Aorta (tissue), 5 donors: ENCODE measurements around the gene THRB. TPM values are rescaled to one million over a fixed set of nuclear protein-coding genes. Genes with fewer than 3 reads are reported as not detected.
A peak's percentile ranks its signal among the peaks of the same experiment; 100 is the strongest.

ENCODE experiments used
- ATAC-seq: fragments of 200-7000 bp; cut with Tn5 transposase; one replicate; pipeline ENCODE4 v1.9.1; 2022; ENCODE audit warnings: moderate library complexity; ENCODE audit not compliant: low FRiP score
- DNase-seq, 2 donors: peaks; one replicate each; pipeline ENCODE4 v3.0.0-alpha.2; 2020
- H3K27ac ChIP-seq, 2 donors: one replicate each; pipeline ENCODE4 v1.5.1; 2013; ENCODE audit warnings: low read length in 2 of 2, mild to moderate bottlenecking in 2 of 2, moderate library complexity in 2 of 2, control low read depth in 1 of 2, inconsistent platforms in 1 of 2, low read depth in 1 of 2
- H3K27me3 ChIP-seq, 2 donors: one replicate each; pipeline ENCODE4 v1.6.1; 2013; ENCODE audit warnings: control low read depth in 1 of 2, low read length in 1 of 2, mild to moderate bottlenecking in 1 of 2, moderate library complexity in 1 of 2; ENCODE audit not compliant: insufficient read depth in 2 of 2, control insufficient read depth in 1 of 2
- H3K36me3 ChIP-seq, 2 donors: one replicate each; pipeline ENCODE4 v1.6.1; 2013; ENCODE audit warnings: control low read depth in 1 of 2, low read length in 1 of 2, mild to moderate bottlenecking in 1 of 2; ENCODE audit not compliant: insufficient read depth in 2 of 2, control insufficient read depth in 1 of 2
- H3K4me1 ChIP-seq, 2 donors: one replicate each; pipeline ENCODE4 v1.6.1; 2013; ENCODE audit warnings: low read length in 2 of 2, control low read depth in 1 of 2, mild to moderate bottlenecking in 1 of 2, moderate library complexity in 1 of 2; ENCODE audit not compliant: insufficient read depth in 2 of 2, control insufficient read depth in 1 of 2
- H3K4me3 ChIP-seq, 2 donors: one replicate each; pipeline ENCODE4 v1.5.1; 2013; ENCODE audit warnings: low read length in 2 of 2, control low read depth in 1 of 2, mild to moderate bottlenecking in 1 of 2
- H3K9me3 ChIP-seq: one replicate; pipeline ENCODE4 v1.6.1; 2013; ENCODE audit warnings: mild to moderate bottlenecking, low read length; ENCODE audit not compliant: control insufficient read depth
- WGBS, 2 donors: extraction: QIAGEN DNeasy Blood & Tissue Kit; methylation state at CpG; one replicate each; pipeline ENCODE4 v1.1.7; 2013; 5-methylcytosine and 5-hydroxymethylcytosine counted together
- intact Hi-C, 2 donors: fragments of 100-400 bp; cut with DNase I; formaldehyde crosslinking; loops; one replicate each; pipeline versions ENCODE4 v1.14.2 to v1.15.0; 2022
- polyA plus RNA-seq, 2 donors: library from polyadenylated mRNA; stranded (reverse); fragments of 200-250 nt; gene quantifications; one replicate each; pipeline ENCODE4 v1.2.3, GENCODE V29; 2013
- total RNA-seq, 2 donors: library from RNA; stranded (reverse); fragmentation: NEBNext Ultra II Directional; extraction: Animal tissue kit (Norgen Biotek cat#: 25700); gene quantifications; one replicate each; pipeline ENCODE4 v1.2.1, GENCODE V29; 2021
- donor health status: healthy with polysubstance abuse.
- donor health status: Bipolar disorder and iron deficiency.
- donor health status: DM: no; HTN: no; CAD: no.
- donor health status: DM: no; HTN: no; CAD: no.
- donor health status: DM: yes; HTN: yes; CAD: no.

The THRB gene
- total and polyA plus RNA-seq, 4 donors: 20.2 to 77.9 (median 42.8) TPM

DNA sequence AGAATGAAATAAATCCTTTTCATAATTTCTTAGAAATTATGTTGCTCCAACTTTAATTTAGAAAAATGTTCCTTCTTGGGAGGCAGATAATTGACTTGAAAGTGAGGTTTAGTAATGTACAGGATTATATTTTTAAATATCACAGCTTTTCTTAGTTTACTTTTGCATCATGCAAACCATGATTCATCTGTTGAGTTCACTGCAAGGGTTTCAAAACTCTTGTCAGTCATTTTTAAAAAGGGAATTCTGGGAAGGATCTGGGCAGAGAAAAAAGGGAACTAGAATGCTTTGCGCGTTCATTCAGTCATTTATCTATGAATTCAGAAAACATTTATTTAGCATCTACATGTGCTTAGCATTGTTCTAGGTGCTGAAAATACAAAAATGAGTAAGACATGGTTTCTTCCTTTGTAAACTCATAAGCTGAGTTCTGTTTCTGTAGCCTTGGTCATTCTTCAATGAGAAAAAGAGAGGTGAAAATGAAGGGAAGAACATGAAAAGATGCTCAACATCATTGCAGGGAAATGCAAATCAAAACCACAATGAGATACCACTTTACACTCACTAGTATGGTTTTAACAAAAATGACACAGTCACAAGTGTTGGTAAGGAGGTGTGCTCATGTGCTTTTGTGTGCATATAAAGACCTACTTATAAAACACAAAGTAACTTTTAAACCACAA, 340.5 kb downstream of the THRB start:
- no peaks in the 10 kb centered on the region for H3K27me3 ChIP-seq
- H3K36me3 ChIP-seq: no peaks in the 10 kb centered on the region
- DNase-seq (no peak), ATAC-seq (no peak)
- peaks cover 5% of the 10 kb centered on the region in 2 donors for H3K4me1 ChIP-seq
- intact Hi-C loops: no loop called here
- WGBS, 2 donors: 26 to 31% methylated on average over 2 of the region's 2 CpGs
- no peak overlapping the region for H3K4me3 ChIP-seq
- H3K27ac ChIP-seq: no peak overlapping the region
- H3K9me3 ChIP-seq: no peaks in the 10 kb centered on the region

DNA sequence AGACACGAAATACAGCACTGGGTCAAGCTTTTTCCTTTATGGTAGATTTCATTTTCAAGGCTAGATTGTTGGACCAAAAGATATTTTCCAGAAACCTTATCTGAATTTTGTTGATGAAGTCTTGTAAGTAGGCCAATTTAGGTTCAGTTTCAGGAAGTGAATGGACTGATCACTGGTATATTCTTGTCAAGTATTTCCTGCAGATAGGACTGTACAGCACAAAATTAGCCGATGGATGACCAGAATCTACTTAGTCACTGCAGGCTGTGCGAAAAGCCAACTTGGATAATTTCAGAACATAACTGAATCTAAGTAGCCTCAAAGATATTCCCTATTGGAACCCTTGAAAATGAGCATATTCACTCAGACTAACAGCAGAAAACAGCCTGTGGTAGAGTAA, 343.1 kb downstream of the THRB start:
- WGBS, 2 donors: 3 to 7% methylated on average over 3 of the region's 3 CpGs
- ATAC-seq (no peak), DNase-seq (no peak)
- Histone ChIP-seq H3K27me3 (no peaks in the 10 kb centered on the region), H3K9me3 (no peaks in the 10 kb centered on the region), H3K4me3 (no peak overlapping the region), H3K36me3 (no peaks in the 10 kb centered on the region), H3K27ac (peak overlapping the region in 1 of 2 donors; percentile 17), H3K4me1 (peaks cover 5 to 9% of the 10 kb centered on the region in 2 donors)
- intact Hi-C loops: no loop called here

DNA sequence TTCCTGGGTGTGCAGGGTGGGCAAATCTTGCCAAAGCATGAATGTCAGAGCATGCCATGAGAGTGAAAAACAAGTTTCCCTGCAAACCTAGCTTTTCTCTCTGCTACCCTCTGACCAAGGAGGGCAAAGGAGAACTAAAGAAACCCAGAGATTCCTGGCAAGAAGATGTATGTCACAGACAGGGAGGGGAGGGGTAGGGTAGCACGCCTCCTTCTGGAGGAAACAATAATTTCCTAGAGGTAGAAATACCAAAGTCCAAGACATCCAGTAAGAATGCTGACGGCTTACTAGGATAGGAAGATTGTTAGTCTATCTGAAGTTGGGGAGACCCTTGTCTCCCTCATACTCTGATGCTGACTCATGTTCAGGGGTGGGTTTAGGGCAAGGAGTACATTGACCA, 345.6 kb downstream of the THRB start:
- Histone ChIP-seq H3K27me3 (no peaks in the 10 kb centered on the region), H3K9me3 (no peaks in the 10 kb centered on the region), H3K4me1 (peaks cover 4 to 7% of the 10 kb centered on the region in 2 donors), H3K36me3 (no peaks in the 10 kb centered on the region), H3K27ac (peak overlapping the region; percentile 76 to 87), H3K4me3 (no peak overlapping the region)
- no peak for DNase-seq
- intact Hi-C loops: no loop called here
- 75 to 84% methylated on average over 2 of the region's 2 CpGs for WGBS, 2 donors
- ATAC-seq: no peak

DNA sequence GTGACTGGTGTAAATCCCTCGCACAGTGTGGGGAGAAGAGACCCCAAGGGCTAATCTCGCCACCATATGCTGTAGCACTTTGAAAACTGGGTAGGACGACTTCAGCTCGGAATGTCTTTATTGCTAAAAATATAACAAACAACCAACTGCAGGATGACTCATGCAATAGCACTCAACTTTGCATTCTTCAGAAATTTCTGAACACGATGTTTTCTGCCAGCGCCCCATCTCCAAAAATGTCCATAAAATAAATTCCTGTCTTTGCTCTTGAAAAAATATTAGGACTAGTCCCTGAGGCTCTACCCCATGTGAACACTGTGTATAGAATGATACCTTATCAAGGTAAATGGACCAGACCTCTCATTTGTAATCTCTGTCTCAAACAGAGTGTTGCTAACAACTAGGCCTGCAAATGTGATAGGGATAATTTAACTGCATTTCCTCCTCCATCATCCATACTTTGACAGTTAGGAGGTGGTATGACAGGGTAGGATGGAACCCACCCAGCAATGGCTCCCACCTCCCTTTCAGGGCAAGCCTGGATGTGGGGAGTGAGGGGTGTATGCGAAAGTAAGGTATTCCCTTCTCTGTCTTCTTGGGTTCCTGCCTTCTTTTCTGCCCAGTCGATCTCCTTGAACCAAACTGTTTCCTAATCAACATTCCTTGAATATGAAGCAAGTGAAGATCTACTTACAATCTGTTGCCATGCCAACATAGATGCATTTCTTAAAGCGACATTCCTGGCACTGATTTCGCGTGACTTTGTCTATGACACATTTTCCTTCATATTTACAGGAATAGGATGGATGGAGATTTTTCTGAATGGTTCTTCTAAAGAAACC, 348.4 kb downstream of the THRB start:
- no peak overlapping the region for H3K4me3 ChIP-seq
- intact Hi-C loops: no loop called here

DNA sequence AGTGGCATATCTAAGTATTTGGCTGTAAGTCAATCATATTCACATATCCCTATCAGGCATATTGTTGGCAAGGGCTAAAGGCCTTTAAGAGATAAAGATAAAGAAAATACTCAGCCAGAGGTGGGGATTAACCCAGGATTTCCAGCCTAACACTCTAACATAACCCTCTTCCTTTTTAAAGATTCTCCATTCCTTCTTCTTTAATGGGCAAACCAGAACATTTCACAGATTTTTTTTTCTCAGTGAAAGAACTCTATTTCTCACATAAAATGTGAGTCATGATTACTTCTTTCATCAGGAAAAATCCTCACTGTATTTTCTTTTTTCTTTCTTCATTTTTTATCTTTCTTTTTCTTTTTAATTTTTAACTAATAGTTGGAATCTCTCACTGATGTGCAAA, 349.2 kb downstream of the THRB start:
- H3K4me3 ChIP-seq: no peak overlapping the region
- no peaks in the 10 kb centered on the region for H3K9me3 ChIP-seq
- ATAC-seq (no peak), DNase-seq (no peak)
- no peaks in the 10 kb centered on the region for H3K27me3 ChIP-seq
- peaks cover 4% of the 10 kb centered on the region in 2 donors for H3K4me1 ChIP-seq
- peak overlapping the region in 1 of 2 donors; percentile 67 for H3K27ac ChIP-seq
- H3K36me3 ChIP-seq: no peaks in the 10 kb centered on the region
- intact Hi-C loops: no loop called here

More for the DNA sequence above, 348.4 kb downstream of the THRB start:
- peak; percentile 68 for ATAC-seq
- 26 to 27% methylated on average over 11 of the region's 11 CpGs for WGBS, 2 donors
- H3K9me3 ChIP-seq: no peaks in the 10 kb centered on the region
- H3K27ac ChIP-seq: peak overlapping the region; percentile 61 to 100
- H3K36me3 ChIP-seq: no peaks in the 10 kb centered on the region
- no peaks in the 10 kb centered on the region for H3K27me3 ChIP-seq
- H3K4me1 ChIP-seq: peaks cover 4% of the 10 kb centered on the region in 2 donors
- no peak for DNase-seq

DNA sequence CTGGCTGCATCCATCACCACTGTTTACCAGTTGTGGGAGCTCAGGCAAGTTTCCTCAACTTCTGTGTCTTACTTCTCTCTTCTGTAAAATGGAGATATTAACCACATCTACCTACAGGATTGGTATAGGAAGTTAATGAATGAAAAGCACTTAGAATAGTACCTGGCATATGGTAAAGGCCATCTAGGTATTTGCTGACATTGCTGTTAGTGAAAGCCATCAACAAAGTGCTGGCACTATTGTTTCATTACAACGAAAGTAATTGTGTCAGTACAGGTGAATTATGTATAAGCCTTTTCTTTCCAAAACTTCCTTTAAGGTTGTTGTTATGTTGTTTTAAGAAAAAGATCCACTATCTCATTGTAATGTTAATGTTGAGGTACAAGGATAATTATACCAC, 352.5 kb downstream of the THRB start:
- Histone ChIP-seq H3K27ac (peak overlapping the region in 1 of 2 donors; percentile 24), H3K4me3 (no peak overlapping the region), H3K4me1 (peaks cover 0 to 4% of the 10 kb centered on the region in 2 donors), H3K27me3 (no peaks in the 10 kb centered on the region), H3K9me3 (no peaks in the 10 kb centered on the region), H3K36me3 (peaks cover 0 to 3% of the 10 kb centered on the region in 2 donors)
- DNase-seq (no peak), ATAC-seq (no peak)
- 87 to 93% methylated on average over 1 of the region's 1 CpG for WGBS, 2 donors
- intact Hi-C loops: no loop called here

DNA sequence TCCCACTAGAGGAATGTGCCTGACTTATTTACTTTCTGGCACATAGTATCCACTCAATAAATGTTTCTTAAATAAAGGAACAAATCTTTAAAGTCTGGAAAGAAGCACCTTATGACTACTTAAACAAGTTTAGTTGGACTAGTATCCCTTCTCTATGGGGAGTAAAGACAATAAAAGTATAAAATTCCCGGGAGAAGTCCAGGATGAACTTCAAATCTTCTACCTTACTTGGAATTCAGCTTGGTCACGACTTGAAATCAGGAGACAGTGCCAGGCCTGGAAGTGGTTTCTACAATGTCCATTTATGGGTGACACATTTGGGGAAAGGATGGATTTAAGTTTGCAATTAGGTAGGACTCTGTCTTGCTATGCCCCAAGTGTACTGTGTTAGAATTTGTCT, 353.1 kb downstream of the THRB start:
- H3K36me3 ChIP-seq: peaks cover 0 to 3% of the 10 kb centered on the region in 2 donors
- no peaks in the 10 kb centered on the region for H3K9me3 ChIP-seq
- H3K4me3 ChIP-seq: no peak overlapping the region
- ATAC-seq (no peak), DNase-seq (no peak)
- H3K4me1 ChIP-seq: peaks cover 0 to 4% of the 10 kb centered on the region in 2 donors
- H3K27ac ChIP-seq: peak overlapping the region in 1 of 2 donors; percentile 34
- WGBS, 2 donors: 48 to 53% methylated on average over 2 of the region's 2 CpGs
- intact Hi-C loops: no loop called here
- no peaks in the 10 kb centered on the region for H3K27me3 ChIP-seq

DNA sequence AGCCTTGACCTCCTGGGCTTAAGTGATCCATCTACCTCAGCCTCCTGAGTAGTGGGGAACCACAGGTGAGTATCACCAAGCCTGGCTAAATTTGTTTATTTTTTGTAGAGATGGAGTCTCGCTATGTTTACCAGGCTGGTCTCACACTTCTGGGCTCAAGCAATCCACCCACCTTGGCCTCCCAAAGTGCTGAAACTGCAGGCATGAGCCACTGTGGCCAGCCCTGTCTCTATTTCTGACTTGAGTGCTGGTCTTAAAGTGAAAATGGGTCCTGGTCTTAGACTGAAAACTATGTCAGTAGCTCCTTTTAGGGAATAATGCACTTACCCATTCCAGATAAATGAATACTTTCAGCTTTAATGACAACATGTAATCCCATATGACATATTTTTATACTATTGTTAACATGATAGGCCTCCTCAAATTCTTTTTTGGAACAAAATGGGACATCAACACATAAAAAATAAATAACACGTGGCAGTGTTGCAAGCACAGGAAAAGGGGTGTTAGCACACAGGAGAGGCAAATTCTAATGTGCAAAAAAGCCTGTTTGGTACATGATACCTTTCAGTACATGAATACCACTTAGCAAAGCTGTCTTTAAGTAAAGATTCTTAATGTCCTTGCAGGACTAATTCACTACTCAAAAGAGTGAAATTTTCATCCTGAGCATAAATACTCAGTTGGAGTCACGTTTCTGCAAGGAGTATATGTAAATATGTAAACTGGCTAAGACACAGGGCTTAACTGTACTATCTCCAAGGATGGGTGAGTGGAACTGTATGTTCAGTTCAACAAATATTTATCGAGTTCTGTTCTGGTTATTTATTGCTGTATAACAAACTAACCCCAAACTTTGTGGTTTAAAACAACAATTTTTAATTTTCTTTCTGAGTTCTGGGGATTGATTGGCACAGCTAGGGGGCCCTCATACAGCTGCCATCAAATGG, 354.9 kb downstream of the THRB start:
- Histone ChIP-seq H3K9me3 (no peaks in the 10 kb centered on the region), H3K27ac (no peak overlapping the region), H3K4me1 (peaks cover 3% of the 10 kb centered on the region in 2 donors), H3K27me3 (no peaks in the 10 kb centered on the region), H3K36me3 (peaks cover 0 to 3% of the 10 kb centered on the region in 2 donors), H3K4me3 (no peak overlapping the region)
- no peak for DNase-seq
- 45% methylated on average over 4 of the region's 4 CpGs for WGBS, 2 donors
- no peak for ATAC-seq
- intact Hi-C loops: no loop called here
